SK-N-SH (cell line): ENCODE results near the gene RASA3. TPM values are rescaled to one million over a fixed set of nuclear protein-coding genes. Genes with fewer than 3 reads are reported as not detected.

Source experiments
- CTCF ChIA-PET: fragments of 300-600, 350-600 bp; formaldehyde crosslinking; extraction: SDS; loops from one replicate; lab custom pipeline; 2021; lab: Yijun Ruan, JAX
- POLR2A ChIA-PET: fragments of 350-600 bp; sonication (Branson Sonifier 250); formaldehyde crosslinking; extraction: SDS; loops from one replicate; lab custom pipeline; 2020; ENCODE audit warnings: antibody characterized with exemption, inconsistent platforms; lab: Yijun Ruan, JAX
- DNase-seq: peaks from one replicate; pipeline ENCODE4 v3.0.0; 2012
- H2AFZ ChIP-seq: fragments of 200-600 bp; sonication (generic); 2 replicates; pipeline ENCODE4 v1.8.1; 2016; ENCODE audit warnings: antibody characterized with exemption, mild to moderate bottlenecking, low read depth
- H3F3A ChIP-seq: fragments of 200-600 bp; sonication (generic); replicated peaks from 2 replicates; pipeline ENCODE3; 2016; ENCODE audit warnings: antibody characterized with exemption, mild to moderate bottlenecking; ENCODE audit not compliant: insufficient read depth
- H3K27ac ChIP-seq, 2 experiments: fragments of 200-500 bp in 1 of 2; fragments of 200-600 bp in 1 of 2; sonication (Bioruptor generic) in 1 of 2; sonication (generic), shearing (Covaris generic) in 1 of 2; 2 replicates each; pipeline versions ENCODE4 v1.5.1 to v1.6.1; 2014 to 2016; ENCODE audit warnings: low read depth in 2 of 2, inconsistent platforms in 1 of 2, low read length in 1 of 2, mild to moderate bottlenecking in 1 of 2, mixed read lengths in 1 of 2
- H3K27me3 ChIP-seq: fragments of 200-600 bp; sonication (generic), shearing (Covaris generic); 2 replicates; pipeline ENCODE4 v1.6.1; 2016; ENCODE audit warnings: mixed run types; ENCODE audit not compliant: insufficient read depth
- H3K36me3 ChIP-seq, 2 experiments: fragments of 200-500 bp in 1 of 2; fragments of 200-600 bp in 1 of 2; sonication (Bioruptor generic) in 1 of 2; sonication (generic) in 1 of 2; replicated peaks in 1 of 2; 2 replicates each; pipeline versions ENCODE3 to v1.5.1; 2014 to 2016; ENCODE audit warnings: low read length in 1 of 2, mild to moderate bottlenecking in 1 of 2; ENCODE audit not compliant: insufficient read depth in 2 of 2, control insufficient read depth in 1 of 2
- H3K4me1 ChIP-seq, 2 experiments: fragments of 200-500 bp in 1 of 2; fragments of 200-600 bp in 1 of 2; sonication (Bioruptor generic) in 1 of 2; sonication (generic), shearing (Covaris generic) in 1 of 2; 2 replicates each; pipeline versions ENCODE4 v1.5.1 to v1.6.1; 2014 to 2016; ENCODE audit warnings: low read depth in 1 of 2, low read length in 1 of 2, mixed run types in 1 of 2; ENCODE audit not compliant: insufficient read depth in 2 of 2, control insufficient read depth in 1 of 2
- H3K4me2 ChIP-seq: fragments of 200-600 bp; sonication (generic), shearing (Covaris generic); 2 replicates; pipeline ENCODE4 v1.6.1; 2017; ENCODE audit warnings: mixed run types
- H3K4me3 ChIP-seq, 2 experiments: fragments of 200-500 bp in 1 of 2; fragments of 200-600 bp in 1 of 2; sonication (Bioruptor generic) in 1 of 2; sonication (generic), shearing (Covaris generic) in 1 of 2; 2 replicates each; pipeline versions ENCODE4 v1.5.1 to v1.8.1; 2014 to 2016; ENCODE audit warnings: low read depth in 2 of 2, inconsistent platforms in 1 of 2, low read length in 1 of 2, mild to moderate bottlenecking in 1 of 2, mixed read lengths in 1 of 2, moderate library complexity in 1 of 2
- H3K79me2 ChIP-seq: fragments of 200-600 bp; sonication (generic); 2 replicates; pipeline ENCODE4 v1.8.1; 2017; ENCODE audit warnings: mild to moderate bottlenecking; ENCODE audit not compliant: insufficient read depth
- H3K9ac ChIP-seq: fragments of 200-600 bp; sonication (generic); 2 replicates; pipeline ENCODE4 v1.6.1; 2017; ENCODE audit warnings: mixed run types
- H3K9me2 ChIP-seq: fragments of 200-600 bp; sonication (generic); 2 replicates; pipeline ENCODE4 v1.6.1; 2017; ENCODE audit warnings: mixed run types
- H3K9me3 ChIP-seq: fragments of 200-600 bp; sonication (generic); 2 replicates; pipeline ENCODE4 v1.6.1; 2017; ENCODE audit warnings: mixed run types, mild to moderate bottlenecking, moderate library complexity
- H4K20me1 ChIP-seq: fragments of 200-600 bp; sonication (generic); 2 replicates; pipeline ENCODE4 v1.6.1; 2017; ENCODE audit warnings: mild to moderate bottlenecking, mixed run types; ENCODE audit not compliant: insufficient read depth
- EP300 ChIP-seq, 2 experiments: IDR thresholded peaks; 2 replicates each; pipeline versions ENCODE4 v1.4.0 to v1.6.1; 2012; ENCODE audit warnings: borderline replicate concordance in 1 of 2, low read depth in 1 of 2, low read length in 1 of 2
- EZH2phosphoT487 ChIP-seq: fragments of 200-600 bp; sonication (generic); IDR thresholded peaks from 2 replicates; pipeline ENCODE4 v1.6.1; 2017; ENCODE audit warnings: low read depth, mixed run types, mild to moderate bottlenecking, antibody characterized with exemption, moderate library complexity, borderline replicate concordance
- FOXM1 ChIP-seq: IDR thresholded peaks from 2 replicates; pipeline ENCODE4 v1.4.0; 2012; ENCODE audit warnings: low read depth, mild to moderate bottlenecking
- GABPA ChIP-seq: IDR thresholded peaks from 2 replicates; pipeline ENCODE4 v1.4.0; 2012; ENCODE audit warnings: low read depth, mild to moderate bottlenecking
- GATA2 ChIP-seq: sonication (generic); formaldehyde crosslinking; IDR thresholded peaks from 2 replicates; pipeline ENCODE4 v1.5.0; 2020; ENCODE audit warnings: mild to moderate bottlenecking, missing genetic modification reagents
- POLR2AphosphoS5 ChIP-seq: IDR thresholded peaks from 2 replicates; pipeline ENCODE4 v1.6.1; 2012; ENCODE audit warnings: low read depth, low read length
- RCOR1 ChIP-seq: fragments of 150-350 bp; IDR thresholded peaks from 2 replicates; pipeline ENCODE4 v1.6.1; 2017; ENCODE audit warnings: antibody characterized with exemption, low read length
- RFX5 ChIP-seq: IDR thresholded peaks from 2 replicates; pipeline ENCODE4 v1.6.1; 2012; ENCODE audit warnings: mild to moderate bottlenecking, improper control_type of control experiment, low read length
- SMC3 ChIP-seq: IDR thresholded peaks from 2 replicates; pipeline ENCODE4 v1.6.1; 2012; ENCODE audit warnings: low read depth, low read length, improper control_type of control experiment
- WGBS: methylation state at CpG from one replicate; pipeline ENCODE4 v1.1.6; 2017; ENCODE audit warnings: low lambda C conversion rate; 5-methylcytosine and 5-hydroxymethylcytosine counted together
- polyA plus RNA-seq, 3 experiments: library from polyadenylated mRNA; depleted of rRNA; stranded (reverse); fragments of >200 nt; gene quantifications; 2 replicates each; pipeline ENCODE4 v1.2.3, GENCODE V29; 2012
- TF ChIP-seq, protein P1 (sequence below): fragments of 150-350 bp; IDR thresholded peaks from 2 replicates; pipeline ENCODE4 v1.6.1; 2016; ENCODE audit warnings: mild to moderate bottlenecking, low read depth, low read length
- TF ChIP-seq, protein P2 (sequence below): fragments of 150-350 bp; IDR thresholded peaks from 2 replicates; pipeline ENCODE4 v1.6.1; 2017; ENCODE audit warnings: antibody characterized with exemption, low read length, low read depth, borderline replicate concordance
- TF ChIP-seq, protein P3 (sequence below): IDR thresholded peaks from 2 replicates; pipeline ENCODE4 v1.4.0; 2012; ENCODE audit warnings: low read depth, borderline replicate concordance
- TF ChIP-seq, protein P4 (sequence below): IDR thresholded peaks from 2 replicates; pipeline ENCODE4 v1.4.0; 2012; ENCODE audit warnings: low read depth, borderline replicate concordance
- TF ChIP-seq, protein P5 (sequence below): IDR thresholded peaks from 2 replicates; pipeline ENCODE4; 2012
- TF ChIP-seq, protein P6 (sequence below): IDR thresholded peaks from 2 replicates; pipeline ENCODE4 v1.6.1; 2012; ENCODE audit warnings: mild to moderate bottlenecking, low read depth, low read length, moderate library complexity

The RASA3 gene
- polyA plus RNA-seq, 1 of the 3 experiments (the other 2 are of a cell fraction) = 25.1 TPM

DNA sequence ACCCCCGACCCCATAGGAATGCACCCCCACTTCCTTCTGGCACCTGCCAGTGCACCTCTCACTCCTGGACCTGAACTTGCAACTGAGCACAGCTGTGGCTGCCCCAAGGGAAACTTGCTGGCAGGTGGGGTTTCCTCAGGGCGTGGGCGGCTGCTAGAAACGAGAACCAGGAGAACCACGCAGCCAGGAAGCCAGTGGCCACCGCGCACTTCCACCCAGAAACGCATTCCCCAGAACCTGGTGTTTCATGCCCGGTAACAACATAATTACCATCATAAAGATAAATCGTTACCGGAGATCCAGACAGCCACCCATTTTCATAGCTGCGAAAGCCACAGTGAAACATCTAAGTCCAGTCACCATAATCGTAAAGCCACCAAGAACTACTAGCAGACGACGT lies 83.4 kb downstream of the RASA3 start:
- no peak for DNase-seq
- Histone ChIP-seq H3K9ac (no peak overlapping the region), H3K9me2 (no peaks in the 10 kb centered on the region), H3K27ac (no peak overlapping the region), H2AFZ (no peak overlapping the region), H3K4me1 (peaks cover 0 to 10% of the 10 kb centered on the region in 2 experiments; a peak in 1 of 4 replicates), H3F3A (peaks cover 10% of the 10 kb centered on the region), H3K36me3 (peaks cover 5 to 15% of the 10 kb centered on the region in 2 experiments), H4K20me1 (peaks cover 9% of the 10 kb centered on the region), H3K27me3 (no peaks in the 10 kb centered on the region)
- ChIA-PET CTCF (interaction anchor here (0.6 kb wide), 1 partner anchor 28 kb away, joined by 3 read pairs; no protein-coding TSS in a partner anchor), POLR2A (no interaction called here)
- WGBS = 93% methylated on average over 15 of the region's 15 CpGs
- TF ChIP-seq, protein P1, sequence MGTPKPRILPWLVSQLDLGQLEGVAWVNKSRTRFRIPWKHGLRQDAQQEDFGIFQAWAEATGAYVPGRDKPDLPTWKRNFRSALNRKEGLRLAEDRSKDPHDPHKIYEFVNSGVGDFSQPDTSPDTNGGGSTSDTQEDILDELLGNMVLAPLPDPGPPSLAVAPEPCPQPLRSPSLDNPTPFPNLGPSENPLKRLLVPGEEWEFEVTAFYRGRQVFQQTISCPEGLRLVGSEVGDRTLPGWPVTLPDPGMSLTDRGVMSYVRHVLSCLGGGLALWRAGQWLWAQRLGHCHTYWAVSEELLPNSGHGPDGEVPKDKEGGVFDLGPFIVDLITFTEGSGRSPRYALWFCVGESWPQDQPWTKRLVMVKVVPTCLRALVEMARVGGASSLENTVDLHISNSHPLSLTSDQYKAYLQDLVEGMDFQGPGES = no peak
- no peak for TF ChIP-seq FOXM1
- TF ChIP-seq GABPA = no peak
- TF ChIP-seq, all 33 proteins: peak for 0
- Histone ChIP-seq H3K9me3 (no peaks in the 10 kb centered on the region), H3K4me3 (no peak overlapping the region), H3K79me2 (peaks cover 82% of the 10 kb centered on the region), H3K4me2 (no peak overlapping the region)

DNA sequence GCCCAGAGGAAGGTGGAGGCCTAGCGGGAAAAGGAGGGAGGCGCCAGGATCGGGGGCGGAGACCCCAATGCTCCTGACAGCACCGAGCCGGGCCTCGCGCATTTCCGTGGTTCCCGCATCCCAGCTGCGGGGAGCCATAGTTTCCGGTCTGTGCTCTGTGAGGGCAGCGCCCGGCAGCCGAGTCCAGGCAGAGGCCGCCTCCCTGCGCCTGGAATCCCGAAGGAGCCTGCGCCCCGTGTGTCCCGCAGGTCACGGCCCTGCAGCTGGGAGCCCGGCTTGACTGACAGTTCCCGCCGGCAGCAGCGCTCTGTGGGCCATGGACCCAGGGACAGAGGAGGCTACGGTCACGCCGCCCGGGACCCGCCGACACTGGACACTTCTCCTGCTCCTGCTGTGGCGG lies 84.0 kb downstream of the RASA3 start:
- peaks cover 10% of the 10 kb centered on the region for H3F3A ChIP-seq
- H2AFZ ChIP-seq = no peak overlapping the region
- H3K9me3 ChIP-seq = no peaks in the 10 kb centered on the region
- H3K4me2 ChIP-seq = no peak overlapping the region
- H3K4me3 ChIP-seq = no peak overlapping the region
- ChIA-PET CTCF (no interaction called here), POLR2A (no interaction called here)
- peaks cover under 1 to 5% of the 10 kb centered on the region in 2 experiments; a peak in 2 of 4 replicates for H3K4me1 ChIP-seq
- H3K79me2 ChIP-seq = peaks cover 78% of the 10 kb centered on the region
- H3K9me2 ChIP-seq = no peaks in the 10 kb centered on the region
- no peaks in the 10 kb centered on the region for H3K27me3 ChIP-seq
- H3K36me3 ChIP-seq = peaks cover 5 to 15% of the 10 kb centered on the region in 2 experiments
- H3K9ac ChIP-seq = no peak overlapping the region
- H4K20me1 ChIP-seq = peaks cover 5% of the 10 kb centered on the region
- WGBS = 86% methylated on average over 1 of the region's 33 CpGs
- no peak overlapping the region for H3K27ac ChIP-seq
- no peak for DNase-seq
- TF ChIP-seq, protein P2, sequence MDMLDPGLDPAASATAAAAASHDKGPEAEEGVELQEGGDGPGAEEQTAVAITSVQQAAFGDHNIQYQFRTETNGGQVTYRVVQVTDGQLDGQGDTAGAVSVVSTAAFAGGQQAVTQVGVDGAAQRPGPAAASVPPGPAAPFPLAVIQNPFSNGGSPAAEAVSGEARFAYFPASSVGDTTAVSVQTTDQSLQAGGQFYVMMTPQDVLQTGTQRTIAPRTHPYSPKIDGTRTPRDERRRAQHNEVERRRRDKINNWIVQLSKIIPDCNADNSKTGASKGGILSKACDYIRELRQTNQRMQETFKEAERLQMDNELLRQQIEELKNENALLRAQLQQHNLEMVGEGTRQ = no peak
- TF ChIP-seq, protein P3, sequence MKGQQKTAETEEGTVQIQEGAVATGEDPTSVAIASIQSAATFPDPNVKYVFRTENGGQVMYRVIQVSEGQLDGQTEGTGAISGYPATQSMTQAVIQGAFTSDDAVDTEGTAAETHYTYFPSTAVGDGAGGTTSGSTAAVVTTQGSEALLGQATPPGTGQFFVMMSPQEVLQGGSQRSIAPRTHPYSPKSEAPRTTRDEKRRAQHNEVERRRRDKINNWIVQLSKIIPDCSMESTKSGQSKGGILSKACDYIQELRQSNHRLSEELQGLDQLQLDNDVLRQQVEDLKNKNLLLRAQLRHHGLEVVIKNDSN = no peak
- TF ChIP-seq EZH2phosphoT487 (no peak), RCOR1 (no peak), EP300 (IDR thresholded peaks at IDR 0.05; ENCODE audit: borderline replicate concordance in 1 of 2, low read depth in 1 of 2, low read length in 1 of 2) (no peak), SMC3 (no peak), POLR2AphosphoS5 (no peak), GATA2 (CRISPR knock-in tag) (no peak), RFX5 (no peak)
- TF ChIP-seq, protein P4, sequence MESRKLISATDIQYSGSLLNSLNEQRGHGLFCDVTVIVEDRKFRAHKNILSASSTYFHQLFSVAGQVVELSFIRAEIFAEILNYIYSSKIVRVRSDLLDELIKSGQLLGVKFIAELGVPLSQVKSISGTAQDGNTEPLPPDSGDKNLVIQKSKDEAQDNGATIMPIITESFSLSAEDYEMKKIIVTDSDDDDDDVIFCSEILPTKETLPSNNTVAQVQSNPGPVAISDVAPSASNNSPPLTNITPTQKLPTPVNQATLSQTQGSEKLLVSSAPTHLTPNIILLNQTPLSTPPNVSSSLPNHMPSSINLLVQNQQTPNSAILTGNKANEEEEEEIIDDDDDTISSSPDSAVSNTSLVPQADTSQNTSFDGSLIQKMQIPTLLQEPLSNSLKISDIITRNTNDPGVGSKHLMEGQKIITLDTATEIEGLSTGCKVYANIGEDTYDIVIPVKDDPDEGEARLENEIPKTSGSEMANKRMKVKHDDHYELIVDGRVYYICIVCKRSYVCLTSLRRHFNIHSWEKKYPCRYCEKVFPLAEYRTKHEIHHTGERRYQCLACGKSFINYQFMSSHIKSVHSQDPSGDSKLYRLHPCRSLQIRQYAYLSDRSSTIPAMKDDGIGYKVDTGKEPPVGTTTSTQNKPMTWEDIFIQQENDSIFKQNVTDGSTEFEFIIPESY = no peak
- TF ChIP-seq, protein P5, sequence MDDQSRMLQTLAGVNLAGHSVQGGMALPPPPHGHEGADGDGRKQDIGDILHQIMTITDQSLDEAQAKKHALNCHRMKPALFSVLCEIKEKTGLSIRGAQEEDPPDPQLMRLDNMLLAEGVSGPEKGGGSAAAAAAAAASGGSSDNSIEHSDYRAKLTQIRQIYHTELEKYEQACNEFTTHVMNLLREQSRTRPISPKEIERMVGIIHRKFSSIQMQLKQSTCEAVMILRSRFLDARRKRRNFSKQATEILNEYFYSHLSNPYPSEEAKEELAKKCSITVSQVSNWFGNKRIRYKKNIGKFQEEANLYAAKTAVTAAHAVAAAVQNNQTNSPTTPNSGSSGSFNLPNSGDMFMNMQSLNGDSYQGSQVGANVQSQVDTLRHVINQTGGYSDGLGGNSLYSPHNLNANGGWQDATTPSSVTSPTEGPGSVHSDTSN = no peak
- TF ChIP-seq, protein P6, sequence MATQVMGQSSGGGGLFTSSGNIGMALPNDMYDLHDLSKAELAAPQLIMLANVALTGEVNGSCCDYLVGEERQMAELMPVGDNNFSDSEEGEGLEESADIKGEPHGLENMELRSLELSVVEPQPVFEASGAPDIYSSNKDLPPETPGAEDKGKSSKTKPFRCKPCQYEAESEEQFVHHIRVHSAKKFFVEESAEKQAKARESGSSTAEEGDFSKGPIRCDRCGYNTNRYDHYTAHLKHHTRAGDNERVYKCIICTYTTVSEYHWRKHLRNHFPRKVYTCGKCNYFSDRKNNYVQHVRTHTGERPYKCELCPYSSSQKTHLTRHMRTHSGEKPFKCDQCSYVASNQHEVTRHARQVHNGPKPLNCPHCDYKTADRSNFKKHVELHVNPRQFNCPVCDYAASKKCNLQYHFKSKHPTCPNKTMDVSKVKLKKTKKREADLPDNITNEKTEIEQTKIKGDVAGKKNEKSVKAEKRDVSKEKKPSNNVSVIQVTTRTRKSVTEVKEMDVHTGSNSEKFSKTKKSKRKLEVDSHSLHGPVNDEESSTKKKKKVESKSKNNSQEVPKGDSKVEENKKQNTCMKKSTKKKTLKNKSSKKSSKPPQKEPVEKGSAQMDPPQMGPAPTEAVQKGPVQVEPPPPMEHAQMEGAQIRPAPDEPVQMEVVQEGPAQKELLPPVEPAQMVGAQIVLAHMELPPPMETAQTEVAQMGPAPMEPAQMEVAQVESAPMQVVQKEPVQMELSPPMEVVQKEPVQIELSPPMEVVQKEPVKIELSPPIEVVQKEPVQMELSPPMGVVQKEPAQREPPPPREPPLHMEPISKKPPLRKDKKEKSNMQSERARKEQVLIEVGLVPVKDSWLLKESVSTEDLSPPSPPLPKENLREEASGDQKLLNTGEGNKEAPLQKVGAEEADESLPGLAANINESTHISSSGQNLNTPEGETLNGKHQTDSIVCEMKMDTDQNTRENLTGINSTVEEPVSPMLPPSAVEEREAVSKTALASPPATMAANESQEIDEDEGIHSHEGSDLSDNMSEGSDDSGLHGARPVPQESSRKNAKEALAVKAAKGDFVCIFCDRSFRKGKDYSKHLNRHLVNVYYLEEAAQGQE = no peak
- TF ChIP-seq, protein P1 = no peak
